KMS-11 (cell line): ENCODE measurements around the gene XRCC5.

Experiments used
- H2AFZ ChIP-seq: fragments of 200-600 bp; sonication (generic); 2 replicates; pipeline ENCODE4 v1.6.1; 2016; ENCODE audit warnings: antibody characterized with exemption, mixed run types, low read depth
- H3K27ac ChIP-seq: fragments of 200-600 bp; sonication (generic); 2 replicates; pipeline ENCODE4 v1.6.1; 2016; ENCODE audit warnings: mild to moderate bottlenecking, mixed run types
- H3K27me3 ChIP-seq: fragments of 200-600 bp; sonication (generic); 2 replicates; pipeline ENCODE4 v1.6.1; 2017; ENCODE audit warnings: mild to moderate bottlenecking, low read depth, mixed run types, moderate library complexity; ENCODE audit not compliant: insufficient read depth
- H3K36me3 ChIP-seq: fragments of 200-600 bp; sonication (generic); 2 replicates; pipeline ENCODE4 v1.6.1; 2017; ENCODE audit warnings: mild to moderate bottlenecking, mixed run types; ENCODE audit not compliant: insufficient read depth
- H3K4me1 ChIP-seq: fragments of 200-600 bp; sonication (generic); 2 replicates; pipeline ENCODE4 v1.6.1; 2016; ENCODE audit warnings: mild to moderate bottlenecking, low read depth, mixed run types; ENCODE audit not compliant: poor library complexity, severe bottlenecking
- H3K4me2 ChIP-seq: fragments of 200-600 bp; sonication (generic); 2 replicates; pipeline ENCODE4 v1.7.0; 2016; ENCODE audit warnings: mild to moderate bottlenecking, mixed run types
- H3K4me3 ChIP-seq: fragments of 200-600 bp; sonication (generic); IDR thresholded peaks from 2 replicates; pipeline ENCODE4 v1.6.1; 2017; ENCODE audit warnings: low read depth, low read length, mixed read lengths; ENCODE audit not compliant: insufficient read depth
- H3K79me2 ChIP-seq: fragments of 200-600 bp; sonication (generic); 2 replicates; pipeline ENCODE4 v1.6.1; 2016; ENCODE audit warnings: low read depth, mixed run types; ENCODE audit not compliant: insufficient read depth
- H3K9ac ChIP-seq: fragments of 200-600 bp; sonication (generic); 2 replicates; pipeline ENCODE4 v1.6.1; 2016; ENCODE audit warnings: mild to moderate bottlenecking, mixed run types
- H4K20me1 ChIP-seq: fragments of 200-600 bp; sonication (generic); 2 replicates; pipeline ENCODE4 v1.6.1; 2016; ENCODE audit warnings: mild to moderate bottlenecking, mixed run types; ENCODE audit not compliant: insufficient read depth
- CTCF ChIP-seq: fragments of 200-600 bp; sonication (generic); conservative IDR thresholded peaks from 2 replicates; pipeline ENCODE4 v1.6.1; 2017; ENCODE audit warnings: low read depth, mild to moderate bottlenecking, antibody characterized with exemption, low read length, moderate library complexity, mixed read lengths

The XRCC5 gene

DNA sequence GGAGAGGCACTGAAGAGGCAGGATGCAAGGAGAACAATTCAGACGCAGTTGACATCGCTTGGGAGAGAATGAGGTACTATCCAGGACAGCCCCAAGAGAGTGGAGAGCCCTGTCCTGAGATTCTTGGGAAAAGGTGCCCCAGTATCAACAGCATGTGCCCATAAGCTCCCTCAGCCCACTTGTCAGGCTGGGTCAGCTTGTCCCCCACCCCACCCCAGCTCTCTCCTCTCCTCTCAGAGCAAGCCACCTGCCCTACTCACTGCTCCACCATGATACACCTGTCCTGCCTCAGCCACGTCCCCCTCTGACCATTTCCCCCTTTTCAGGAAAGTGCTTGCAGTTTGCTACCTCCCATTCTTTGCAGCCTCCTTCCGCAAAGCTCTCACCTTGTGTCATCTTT is 111.8 kb downstream of the XRCC5 start:
- Histone ChIP-seq H3K4me3 (no peak overlapping the region), H4K20me1 (no peaks in the 10 kb centered on the region), H3K4me2 (peak overlapping the region; percentile 95; the same call in 1 of the 2 replicates), H3K9ac (no peak overlapping the region), H3K27me3 (no peaks in the 10 kb centered on the region), H3K79me2 (no peaks in the 10 kb centered on the region), H3K4me1 (peaks cover 90% of the 10 kb centered on the region), H3K27ac (peak overlapping the region; percentile 97), H2AFZ (no peak overlapping the region), H3K36me3 (no peaks in the 10 kb centered on the region)
- TF ChIP-seq CTCF: no peak

GRCh38 chr2:216221811-216222210 is 112.7 kb downstream of the XRCC5 start:
- Histone ChIP-seq H2AFZ (no peak overlapping the region), H3K36me3 (no peaks in the 10 kb centered on the region), H3K4me2 (peak overlapping the region; percentile 95), H3K79me2 (no peaks in the 10 kb centered on the region), H3K27ac (peak overlapping the region; percentile 97), H3K27me3 (no peaks in the 10 kb centered on the region), H3K4me3 (no peak overlapping the region), H3K9ac (peak overlapping the region; percentile 41; the same call in 1 of the 2 replicates), H3K4me1 (peaks cover 82% of the 10 kb centered on the region), H4K20me1 (no peaks in the 10 kb centered on the region)
- no peak for TF ChIP-seq CTCF

GRCh38 chr2:216222650-216223352 is 113.7 kb downstream of the XRCC5 start:
- Histone ChIP-seq H3K4me1 (peaks cover 72% of the 10 kb centered on the region), H3K27me3 (no peaks in the 10 kb centered on the region), H3K9ac (peak overlapping the region; percentile 41), H4K20me1 (no peaks in the 10 kb centered on the region), H3K4me2 (peak overlapping the region; percentile 95), H3K79me2 (no peaks in the 10 kb centered on the region), H3K4me3 (peak overlapping the region; percentile 37), H3K36me3 (no peaks in the 10 kb centered on the region), H3K27ac (peak overlapping the region; percentile 97), H2AFZ (peak overlapping the region; percentile 2; the same call in 1 of the 2 replicates)
- peak; percentile 65 for TF ChIP-seq CTCF

DNA sequence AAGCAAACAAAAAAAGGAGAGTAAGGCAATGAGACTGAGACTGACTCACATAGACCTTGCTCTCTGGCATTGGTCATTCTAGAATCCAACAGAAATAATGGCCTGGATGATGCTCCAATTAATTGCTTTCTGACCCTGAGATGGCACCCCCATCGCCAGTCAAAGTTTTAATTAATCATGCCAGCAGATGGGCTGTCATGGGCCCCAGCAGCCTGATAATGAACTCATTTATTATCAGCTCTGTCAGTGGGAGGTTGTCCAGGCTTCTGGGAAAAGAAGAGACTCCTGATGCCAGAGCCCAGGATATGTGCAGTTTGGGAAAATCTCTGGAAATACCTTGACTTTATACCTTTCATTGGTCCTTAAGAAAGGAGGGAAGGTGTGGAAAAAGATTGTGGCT is 115.2 kb downstream of the XRCC5 start:
- Histone ChIP-seq H3K4me3 (no peak overlapping the region), H3K9ac (peak overlapping the region; percentile 41; the same call in 1 of the 2 replicates), H4K20me1 (no peaks in the 10 kb centered on the region), H3K36me3 (no peaks in the 10 kb centered on the region), H3K4me1 (peaks cover 56% of the 10 kb centered on the region), H3K4me2 (peak overlapping the region; percentile 95; the same call in 1 of the 2 replicates), H3K27me3 (no peaks in the 10 kb centered on the region), H3K79me2 (no peaks in the 10 kb centered on the region), H2AFZ (peak overlapping the region; percentile 2; the same call in 1 of the 2 replicates), H3K27ac (peak overlapping the region; percentile 97)
- no peak for TF ChIP-seq CTCF
